Liver (tissue), 3 donors: ENCODE measurements around the gene RNF111.

ENCODE experiments used
- ATF3 ChIP-seq: IDR thresholded peaks from 2 replicates; pipeline ENCODE4 v1.6.1; 2016; ENCODE audit warnings: antibody characterized with exemption
- CTCF ChIP-seq: fragments of 150-350 bp; IDR thresholded peaks from 2 replicates; pipeline ENCODE4 v1.5.1; 2017; ENCODE audit warnings: improper control_type of control experiment, low read depth, low read length; ENCODE audit not compliant: missing input control
- EGR1 ChIP-seq, 2 donors: IDR thresholded peaks; 2 replicates each; pipeline ENCODE4 v1.6.1; 2016 to 2018; ENCODE audit warnings: antibody characterized with exemption in 2 of 2, low read depth in 2 of 2
- FOXA1 ChIP-seq: IDR thresholded peaks from 2 replicates; pipeline ENCODE4 v1.6.1; 2016; ENCODE audit warnings: antibody characterized with exemption
- GABPA ChIP-seq, 2 donors: IDR thresholded peaks in 1 of 2; conservative IDR thresholded peaks in 1 of 2; 2 replicates each; pipeline ENCODE4 v1.6.1; 2016; ENCODE audit warnings: antibody characterized with exemption in 2 of 2, mild to moderate bottlenecking in 1 of 2, moderate library complexity in 1 of 2
- MAX ChIP-seq: IDR thresholded peaks from 2 replicates; pipeline ENCODE4 v1.6.1; 2016; ENCODE audit warnings: antibody characterized with exemption
- RXRA ChIP-seq, 2 donors: IDR thresholded peaks; 2 replicates each; pipeline ENCODE4 v1.6.1; 2017 to 2018; ENCODE audit warnings: antibody characterized with exemption in 2 of 2, mild to moderate bottlenecking in 1 of 2
- SP1 ChIP-seq: IDR thresholded peaks from 2 replicates; pipeline ENCODE4 v1.6.1; 2018; ENCODE audit warnings: antibody characterized with exemption, mild to moderate bottlenecking
- TAF1 ChIP-seq: conservative IDR thresholded peaks from 2 replicates; pipeline ENCODE4 v1.6.1; 2016; ENCODE audit warnings: antibody characterized with exemption, mild to moderate bottlenecking
- YY1 ChIP-seq: IDR thresholded peaks from 2 replicates; pipeline ENCODE4 v1.6.1; 2016; ENCODE audit warnings: antibody characterized with exemption, mild to moderate bottlenecking
- ZBTB33 ChIP-seq: IDR thresholded peaks from 2 replicates; pipeline ENCODE4 v1.6.1; 2016; ENCODE audit warnings: antibody characterized with exemption
- donor health status: healthy.
- donor health status: healthy.

GRCh38 chr15:58958811-58959210 lies 28.7 kb upstream of the RNF111 start:
- no peak for TF ChIP-seq CTCF
- no peak for TF ChIP-seq RXRA (IDR thresholded peaks at IDR 0.05)
- no peak for TF ChIP-seq GABPA (IDR thresholded peaks at IDR 0.05 in 1 of 2, conservative IDR thresholded peaks at IDR 0.05 in 1 of 2)
- TF ChIP-seq ATF3, result no peak
- no peak for TF ChIP-seq YY1
- no peak for TF ChIP-seq ZBTB33
- TF ChIP-seq MAX, result no peak
- TF ChIP-seq TAF1, result no peak
- no peak for TF ChIP-seq FOXA1
- no peak for TF ChIP-seq EGR1 (IDR thresholded peaks at IDR 0.05; ENCODE audit: low read depth in 2 of 2)
- no peak for TF ChIP-seq SP1
